22Rv1 (cell line): ENCODE data around the gene SART3.

Experiments used
- H3K27ac ChIP-seq: fragments of 450-650 bp; 2 replicates; pipeline ENCODE4 v1.5.1; 2017
- ZFX ChIP-seq: fragments of 450-650 bp; IDR thresholded peaks from 2 replicates; pipeline ENCODE4 v1.6.1; 2017; ENCODE audit warnings: antibody characterized with exemption, borderline replicate concordance
- TF ChIP-seq, protein P1 (sequence below): fragments of 450-650 bp; IDR thresholded peaks from 2 replicates; pipeline ENCODE4 v1.5.1; 2017; ENCODE audit warnings: mild to moderate bottlenecking

The SART3 gene, protein sequence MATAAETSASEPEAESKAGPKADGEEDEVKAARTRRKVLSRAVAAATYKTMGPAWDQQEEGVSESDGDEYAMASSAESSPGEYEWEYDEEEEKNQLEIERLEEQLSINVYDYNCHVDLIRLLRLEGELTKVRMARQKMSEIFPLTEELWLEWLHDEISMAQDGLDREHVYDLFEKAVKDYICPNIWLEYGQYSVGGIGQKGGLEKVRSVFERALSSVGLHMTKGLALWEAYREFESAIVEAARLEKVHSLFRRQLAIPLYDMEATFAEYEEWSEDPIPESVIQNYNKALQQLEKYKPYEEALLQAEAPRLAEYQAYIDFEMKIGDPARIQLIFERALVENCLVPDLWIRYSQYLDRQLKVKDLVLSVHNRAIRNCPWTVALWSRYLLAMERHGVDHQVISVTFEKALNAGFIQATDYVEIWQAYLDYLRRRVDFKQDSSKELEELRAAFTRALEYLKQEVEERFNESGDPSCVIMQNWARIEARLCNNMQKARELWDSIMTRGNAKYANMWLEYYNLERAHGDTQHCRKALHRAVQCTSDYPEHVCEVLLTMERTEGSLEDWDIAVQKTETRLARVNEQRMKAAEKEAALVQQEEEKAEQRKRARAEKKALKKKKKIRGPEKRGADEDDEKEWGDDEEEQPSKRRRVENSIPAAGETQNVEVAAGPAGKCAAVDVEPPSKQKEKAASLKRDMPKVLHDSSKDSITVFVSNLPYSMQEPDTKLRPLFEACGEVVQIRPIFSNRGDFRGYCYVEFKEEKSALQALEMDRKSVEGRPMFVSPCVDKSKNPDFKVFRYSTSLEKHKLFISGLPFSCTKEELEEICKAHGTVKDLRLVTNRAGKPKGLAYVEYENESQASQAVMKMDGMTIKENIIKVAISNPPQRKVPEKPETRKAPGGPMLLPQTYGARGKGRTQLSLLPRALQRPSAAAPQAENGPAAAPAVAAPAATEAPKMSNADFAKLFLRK

DNA sequence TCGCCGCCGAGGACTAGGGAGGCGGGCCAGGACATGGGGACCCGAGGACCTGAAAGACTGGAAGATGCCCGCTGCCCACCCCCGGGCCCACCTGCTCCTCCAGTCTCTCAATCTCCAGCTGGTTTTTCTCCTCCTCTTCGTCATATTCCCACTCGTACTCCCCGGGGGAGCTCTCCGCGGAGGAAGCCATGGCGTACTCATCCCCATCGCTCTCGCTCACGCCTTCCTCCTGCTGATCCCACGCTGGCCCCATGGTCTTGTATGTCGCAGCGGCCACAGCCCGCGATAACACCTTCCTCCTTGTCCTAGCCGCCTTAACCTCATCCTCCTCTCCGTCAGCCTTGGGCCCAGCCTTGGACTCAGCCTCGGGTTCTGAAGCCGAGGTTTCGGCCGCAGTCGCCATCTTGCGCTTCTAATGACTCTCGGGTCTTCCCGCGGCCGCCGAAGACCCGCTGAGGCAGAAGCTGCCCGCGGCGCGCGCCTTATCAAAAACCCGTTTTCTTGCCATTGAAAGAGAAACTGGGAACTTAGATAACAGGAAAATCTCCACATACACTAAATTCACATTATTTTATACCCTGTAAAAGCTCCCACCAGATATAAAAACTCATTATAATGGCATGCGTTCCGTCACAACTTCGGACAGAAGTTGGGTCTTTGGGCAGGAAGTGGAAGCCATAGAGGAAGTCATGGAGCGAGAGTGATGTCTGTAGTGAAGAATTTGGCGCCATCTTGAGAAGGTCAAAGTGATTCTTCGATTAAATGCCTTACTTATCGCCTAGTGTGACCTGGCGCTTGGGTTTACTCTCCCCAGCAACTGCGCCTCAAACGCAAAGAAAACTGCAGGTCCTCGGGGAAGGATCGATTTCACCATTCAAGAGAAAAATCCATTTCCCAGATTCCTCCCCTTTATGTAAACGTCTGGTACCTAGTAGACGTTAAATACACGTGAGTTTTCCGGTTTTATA, at the start of gene SART3:
Gene SART3, minus strand, starts transcription at position 422 of the 968 bp plus-strand sequence. Its CDS starts 19 bp downstream, at position 403.
- TF ChIP-seq ZFX = no peak
- TF ChIP-seq, protein P1, sequence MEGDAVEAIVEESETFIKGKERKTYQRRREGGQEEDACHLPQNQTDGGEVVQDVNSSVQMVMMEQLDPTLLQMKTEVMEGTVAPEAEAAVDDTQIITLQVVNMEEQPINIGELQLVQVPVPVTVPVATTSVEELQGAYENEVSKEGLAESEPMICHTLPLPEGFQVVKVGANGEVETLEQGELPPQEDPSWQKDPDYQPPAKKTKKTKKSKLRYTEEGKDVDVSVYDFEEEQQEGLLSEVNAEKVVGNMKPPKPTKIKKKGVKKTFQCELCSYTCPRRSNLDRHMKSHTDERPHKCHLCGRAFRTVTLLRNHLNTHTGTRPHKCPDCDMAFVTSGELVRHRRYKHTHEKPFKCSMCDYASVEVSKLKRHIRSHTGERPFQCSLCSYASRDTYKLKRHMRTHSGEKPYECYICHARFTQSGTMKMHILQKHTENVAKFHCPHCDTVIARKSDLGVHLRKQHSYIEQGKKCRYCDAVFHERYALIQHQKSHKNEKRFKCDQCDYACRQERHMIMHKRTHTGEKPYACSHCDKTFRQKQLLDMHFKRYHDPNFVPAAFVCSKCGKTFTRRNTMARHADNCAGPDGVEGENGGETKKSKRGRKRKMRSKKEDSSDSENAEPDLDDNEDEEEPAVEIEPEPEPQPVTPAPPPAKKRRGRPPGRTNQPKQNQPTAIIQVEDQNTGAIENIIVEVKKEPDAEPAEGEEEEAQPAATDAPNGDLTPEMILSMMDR = no peak
- H3K27ac ChIP-seq = peak within 1 kb of the TSS; percentile 88

DNA sequence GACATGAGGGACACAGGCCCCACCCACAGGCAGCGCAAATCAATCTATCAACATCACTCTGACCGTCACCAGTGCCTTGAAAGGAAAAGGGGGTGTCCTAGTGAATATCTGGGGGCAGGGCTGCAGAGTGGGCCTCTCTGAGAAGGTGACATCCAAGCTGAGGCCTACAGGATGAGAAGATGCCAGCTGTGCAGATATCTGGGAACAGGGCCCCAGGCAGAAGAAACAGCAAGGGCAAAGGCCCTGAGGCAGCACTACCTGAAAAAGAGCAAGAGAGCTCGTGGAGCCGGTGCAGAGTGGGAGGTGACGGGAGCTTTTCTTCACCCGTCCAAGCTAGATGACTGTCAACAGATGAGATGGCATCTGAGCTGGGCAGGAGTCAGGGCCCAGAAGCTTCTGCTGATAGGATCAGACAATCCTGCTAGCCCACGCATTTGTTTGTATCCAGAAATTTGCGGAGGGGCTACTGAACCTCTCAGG, 49.4 kb upstream of the SART3 start:
- TF ChIP-seq ZFX = no peak
- TF ChIP-seq, protein P1 = no peak
- H3K27ac ChIP-seq = no peak overlapping the region

DNA sequence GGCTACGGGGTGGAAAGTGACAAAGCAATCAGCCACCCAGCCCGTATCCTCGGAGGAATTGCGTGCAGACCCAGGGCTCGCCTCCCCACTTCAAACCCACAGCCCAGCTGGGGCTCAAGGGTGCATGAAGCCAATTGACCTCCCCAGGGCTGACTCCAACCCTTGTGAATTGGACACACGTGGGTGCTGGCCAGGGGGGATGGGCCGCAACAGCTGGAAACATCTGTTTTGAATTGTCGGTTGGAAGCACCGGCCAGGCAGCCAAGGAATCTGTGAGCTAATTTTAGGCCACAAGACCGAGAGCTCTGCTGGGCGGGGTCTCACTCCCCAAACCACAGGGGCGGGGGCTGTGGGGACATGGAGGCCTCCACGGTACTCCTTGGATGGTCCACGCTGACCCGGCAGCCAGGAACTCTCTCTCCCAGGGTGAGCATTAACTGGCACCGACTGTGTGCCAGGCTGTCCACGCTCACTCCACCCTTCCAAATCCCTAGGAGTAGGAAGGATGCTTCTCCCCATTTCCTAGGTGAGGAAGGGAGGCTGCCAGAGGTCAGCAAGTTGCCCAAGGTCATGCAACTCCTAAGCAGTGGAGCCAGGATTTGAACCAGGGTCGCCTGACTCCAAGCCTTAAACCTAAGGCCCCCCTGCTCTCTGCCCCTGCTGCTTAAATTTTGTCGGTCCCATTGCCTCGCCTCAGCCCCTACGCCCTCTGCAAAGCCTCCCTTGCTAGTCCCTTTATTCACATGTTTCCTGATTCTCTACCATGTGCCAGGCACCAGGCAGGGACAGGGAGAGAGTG, 48.8 kb upstream of the SART3 start:
- no peak overlapping the region for H3K27ac ChIP-seq

DNA sequence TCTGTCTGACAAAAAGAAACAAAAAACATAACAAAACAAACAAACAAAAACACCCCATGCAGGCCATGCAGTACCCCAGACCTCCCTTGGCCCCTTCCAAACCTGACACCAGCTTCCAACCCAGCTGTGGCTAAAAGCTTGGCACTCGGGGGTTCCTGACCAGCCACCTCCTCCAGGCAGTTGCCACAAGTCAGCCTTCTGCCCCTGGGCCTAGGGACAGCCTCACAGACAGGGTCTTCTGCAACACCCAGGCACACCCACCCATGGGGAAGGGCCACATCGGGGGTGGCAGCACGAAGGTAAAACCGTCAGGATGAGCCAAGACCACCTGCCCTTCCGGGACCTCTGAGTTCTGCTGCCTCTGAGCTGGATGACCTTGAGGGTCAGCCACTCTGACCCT, 47.6 kb upstream of the SART3 start:
- no peak overlapping the region for H3K27ac ChIP-seq
- TF ChIP-seq, protein P1 = no peak
- TF ChIP-seq ZFX = no peak

More for the DNA sequence above, 48.8 kb upstream of the SART3 start:
- TF ChIP-seq ZFX = no peak
- TF ChIP-seq, protein P1 = no peak

DNA sequence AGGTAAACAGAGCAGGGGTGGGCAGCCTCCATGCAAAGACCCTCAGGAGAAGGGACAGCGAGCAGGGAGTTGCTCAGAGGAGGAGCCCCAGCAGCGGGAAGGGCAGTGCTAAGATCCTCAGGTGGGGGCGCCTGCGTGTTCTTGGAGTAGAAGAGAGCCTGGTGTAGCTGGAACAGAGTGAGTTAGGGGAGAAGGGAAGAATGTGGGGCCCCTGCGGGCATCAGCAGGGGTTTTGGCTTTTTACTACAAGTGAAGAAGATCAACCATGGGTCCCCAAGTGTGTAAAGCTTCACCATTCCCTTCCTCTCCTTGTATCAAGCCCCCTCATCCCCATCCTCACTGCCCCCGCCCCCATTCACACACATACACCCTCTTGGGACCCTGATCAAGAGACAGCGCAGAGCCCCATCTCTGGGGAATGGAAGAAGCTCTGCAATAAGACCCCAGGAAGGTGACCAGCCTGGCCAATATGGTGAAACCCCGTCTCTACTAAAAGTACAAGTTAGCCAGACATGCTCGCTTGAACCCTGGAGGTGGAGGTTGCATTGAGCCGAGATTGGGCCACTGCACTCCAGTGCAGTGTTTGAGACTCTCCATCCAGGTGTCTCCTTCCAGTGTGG, 47.1 kb upstream of the SART3 start:
- H3K27ac ChIP-seq = no peak overlapping the region
- TF ChIP-seq ZFX = no peak
- TF ChIP-seq, protein P1 = no peak

DNA sequence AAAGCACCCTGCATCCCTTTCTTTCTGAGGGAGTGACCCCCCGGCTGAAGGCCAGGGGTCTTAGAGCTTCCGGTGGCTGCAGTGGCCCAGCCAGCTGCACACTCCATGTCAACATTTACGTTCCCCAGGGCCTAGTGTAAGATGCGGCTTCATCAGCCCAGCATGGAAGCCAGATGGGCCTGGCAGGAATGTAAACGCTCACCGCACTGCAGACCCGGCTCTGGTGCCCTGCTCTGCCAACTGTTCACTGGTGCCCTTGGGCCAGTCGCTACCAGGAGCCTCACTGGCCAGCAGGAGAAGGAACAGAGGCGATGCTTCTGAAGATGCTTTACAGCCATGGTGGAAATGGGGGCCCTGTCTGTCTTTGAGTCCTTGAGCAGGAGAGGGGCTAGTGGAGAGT, 45.5 kb upstream of the SART3 start:
- no peak for TF ChIP-seq ZFX
- TF ChIP-seq, protein P1 = no peak
- no peak overlapping the region for H3K27ac ChIP-seq
